ENCODE results near the gene ADAMTS9.

DNA sequence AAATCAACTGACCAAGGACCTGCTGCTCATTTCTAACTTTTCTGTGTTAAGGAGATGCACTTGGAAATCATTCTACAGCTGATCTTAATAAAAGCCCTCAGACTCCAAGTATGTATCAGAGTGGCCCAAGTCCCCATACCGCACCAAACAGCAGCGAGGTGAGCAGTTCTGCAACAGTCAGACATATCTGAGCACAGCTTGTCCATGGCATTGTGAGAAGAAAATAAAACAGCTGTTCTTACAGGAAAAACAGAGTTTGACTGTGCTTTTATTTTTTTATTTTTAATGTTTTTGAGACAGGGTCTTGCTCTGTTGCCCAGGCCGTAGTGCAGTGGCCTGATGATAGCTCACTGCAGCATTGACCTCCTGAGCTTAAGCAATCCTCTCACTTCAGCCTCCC, 131.8 kb downstream of the ADAMTS9 start:
- no peak for TF ChIP-seq GATA2 (IDR thresholded peaks at IDR 0.05; ENCODE audit: low read depth, low read length)
- no peak for TF ChIP-seq GATA3 (IDR thresholded peaks at IDR 0.05; ENCODE audit: low read depth, low read length)

Measured in SH-SY5Y (cell line).